GM21423 (cell line): ENCODE results near the gene MYL6B.
"Not testable (repeated sequence)": the region's sequence is repeated elsewhere in the genome, so short reads cannot be mapped to it uniquely, and the experiment has no call there.

Experiments used
- ATAC-seq: cut with Tn5 transposase; IDR thresholded peaks from one replicate; pipeline ENCODE4 v1.9.1; 2021; ENCODE audit warnings: mild to moderate bottlenecking, moderate library complexity; ENCODE audit not compliant: unreplicated experiment

The MYL6B gene

GRCh38 chr12:56163533-56164344 is 11.4 kb downstream of the MYL6B start:
- no peak for ATAC-seq

- ATAC-seq: no peak
Measured at GRCh38 chr12:56164345-56164729, 11.9 kb downstream of the MYL6B start.

GRCh38 chr12:56165369-56165768 is 13.0 kb downstream of the MYL6B start:
- ATAC-seq: no peak

GRCh38 chr12:56169229-56169759 is 16.9 kb downstream of the MYL6B start:
- ATAC-seq: no peak

DNA sequence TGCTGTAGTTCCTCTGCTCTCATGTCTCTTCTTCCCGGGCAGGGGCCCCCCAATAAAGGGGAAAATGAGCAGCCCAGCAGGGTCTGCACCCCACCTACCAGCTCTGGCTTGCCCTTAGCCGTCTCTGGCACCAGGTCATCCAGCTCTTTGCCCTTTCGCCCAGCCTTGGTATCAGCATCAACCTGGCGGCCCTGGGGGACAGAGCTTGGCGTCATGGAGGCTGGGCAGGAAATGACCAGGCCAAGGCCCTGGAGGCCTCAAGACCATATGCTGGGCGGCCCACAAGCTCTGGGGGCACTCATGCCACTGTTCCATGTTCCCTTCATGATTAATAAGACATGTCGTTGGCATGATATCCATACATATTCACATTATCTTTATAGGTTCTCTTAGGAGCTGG is 20.5 kb downstream of the MYL6B start:
- no peak for ATAC-seq

DNA sequence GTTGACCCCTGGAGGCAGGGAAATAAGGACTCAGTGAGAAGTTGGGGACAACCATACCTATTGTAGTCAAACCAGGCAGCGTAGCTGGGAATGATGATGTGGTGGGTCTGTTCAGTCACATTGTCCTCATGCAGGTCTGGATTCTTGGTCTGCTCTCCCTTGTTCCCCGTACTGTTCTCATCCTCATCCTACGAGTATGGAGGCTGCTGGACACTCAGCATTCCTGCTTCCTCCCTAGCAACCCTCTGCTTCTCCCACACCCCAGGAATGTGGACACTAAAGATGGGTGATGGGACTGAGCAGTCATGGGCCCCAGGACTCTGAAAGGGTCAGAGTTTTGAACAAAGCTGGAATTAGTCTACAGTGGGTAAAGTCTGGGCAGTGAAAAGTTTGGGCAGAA is 26.0 kb downstream of the MYL6B start:
- no peak for ATAC-seq

DNA sequence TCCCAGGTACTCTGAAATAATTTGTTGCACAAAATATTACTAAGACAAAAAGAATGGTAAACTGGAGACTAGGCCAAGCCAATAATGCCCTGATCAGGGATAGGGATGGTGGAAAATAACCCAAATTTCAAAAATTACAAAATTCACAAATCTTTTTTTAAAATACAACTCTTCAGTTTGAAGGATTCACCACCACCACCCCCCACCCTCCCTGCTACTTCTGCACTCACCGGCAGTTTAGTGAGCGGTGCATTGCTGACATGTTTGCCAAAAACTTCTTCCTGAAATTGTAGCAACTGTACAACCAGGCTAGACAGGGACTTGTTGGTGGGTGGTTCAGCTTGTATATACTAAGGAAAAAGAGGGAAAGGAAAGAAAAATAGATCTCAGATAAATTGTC is 34.6 kb downstream of the MYL6B start:
- ATAC-seq: no peak

GRCh38 chr12:56188131-56188777 is 35.9 kb downstream of the MYL6B start:
- ATAC-seq: no peak

GRCh38 chr12:56188778-56189098 is 36.4 kb downstream of the MYL6B start:
- no peak for ATAC-seq

DNA sequence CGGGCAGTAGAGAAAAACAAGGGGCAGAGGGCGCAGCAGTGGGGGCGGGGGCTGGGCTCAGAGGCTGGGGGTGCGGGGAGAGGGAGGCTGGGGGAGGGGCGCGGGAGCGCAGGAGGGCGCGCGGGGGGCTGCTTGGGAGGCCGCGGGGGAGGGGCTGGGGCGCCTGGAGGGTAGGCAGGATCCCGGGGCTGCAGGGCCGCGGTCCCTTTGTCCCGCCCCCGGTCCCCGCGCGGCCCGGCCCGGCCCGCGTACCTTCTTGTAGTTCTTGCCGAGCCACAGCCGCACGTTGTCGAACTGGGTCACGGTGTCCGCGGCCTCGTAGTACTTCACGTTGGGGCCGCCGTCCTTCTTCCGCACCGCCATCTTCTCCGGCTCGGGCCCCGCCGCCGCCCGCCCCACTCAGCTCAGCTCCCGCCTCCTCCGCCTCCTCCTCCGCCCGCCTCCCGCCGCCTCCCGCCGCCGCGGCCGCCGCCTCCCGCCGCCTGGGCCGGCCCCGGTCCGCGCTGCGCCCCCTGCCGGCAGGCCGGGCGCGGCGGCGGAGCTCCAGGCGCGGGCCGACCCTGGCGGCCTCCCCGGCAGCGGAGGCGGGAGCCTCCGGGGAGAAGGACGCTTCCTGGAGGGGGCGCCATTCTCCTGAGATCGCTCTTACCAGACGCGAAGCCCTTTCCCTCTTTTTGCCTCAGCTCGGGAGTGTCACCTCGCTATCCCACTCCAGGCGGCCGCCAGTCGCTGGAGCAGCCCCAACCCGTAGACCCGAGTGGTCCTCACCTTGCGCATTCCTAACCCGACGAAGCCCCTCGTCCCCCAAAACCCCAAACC is 36.9 kb downstream of the MYL6B start, which contains the start of gene SMARCC2:
SMARCC2 (minus strand) TSS at position 385 of the 819 bp plus-strand sequence; CDS start at position 363, 22 bp downstream.
- ATAC-seq: peak; percentile 72

GRCh38 chr12:56189918-56190694 is 37.7 kb downstream of the MYL6B start:
- peak; percentile 39 for ATAC-seq

GRCh38 chr12:56190695-56191155 is 38.3 kb downstream of the MYL6B start:
- ATAC-seq: no peak

DNA sequence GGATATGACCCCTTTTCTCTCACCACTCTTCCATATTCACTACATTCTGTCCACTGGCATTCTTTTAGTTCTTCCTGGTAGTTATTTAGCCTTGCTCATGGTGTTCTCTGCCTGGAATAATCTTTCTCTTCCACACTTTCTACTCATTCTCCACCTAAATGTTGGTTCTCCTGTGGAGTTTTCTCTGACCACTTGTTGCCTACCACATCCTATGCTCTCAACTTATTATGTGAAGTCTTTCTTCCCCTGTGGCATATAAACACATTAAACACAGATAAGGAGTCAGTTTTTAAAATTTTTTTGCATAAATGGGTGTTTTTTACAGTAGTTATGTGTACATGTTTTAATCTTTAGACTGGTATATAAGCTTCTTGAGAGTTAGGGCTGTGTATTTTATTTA is 40.2 kb downstream of the MYL6B start:
- no peak for ATAC-seq

- no peak for ATAC-seq
Measured at GRCh38 chr12:56193025-56193578, 40.7 kb downstream of the MYL6B start.

GRCh38 chr12:56196818-56197550 is 44.6 kb downstream of the MYL6B start:
- not testable (repeated sequence) for ATAC-seq

DNA sequence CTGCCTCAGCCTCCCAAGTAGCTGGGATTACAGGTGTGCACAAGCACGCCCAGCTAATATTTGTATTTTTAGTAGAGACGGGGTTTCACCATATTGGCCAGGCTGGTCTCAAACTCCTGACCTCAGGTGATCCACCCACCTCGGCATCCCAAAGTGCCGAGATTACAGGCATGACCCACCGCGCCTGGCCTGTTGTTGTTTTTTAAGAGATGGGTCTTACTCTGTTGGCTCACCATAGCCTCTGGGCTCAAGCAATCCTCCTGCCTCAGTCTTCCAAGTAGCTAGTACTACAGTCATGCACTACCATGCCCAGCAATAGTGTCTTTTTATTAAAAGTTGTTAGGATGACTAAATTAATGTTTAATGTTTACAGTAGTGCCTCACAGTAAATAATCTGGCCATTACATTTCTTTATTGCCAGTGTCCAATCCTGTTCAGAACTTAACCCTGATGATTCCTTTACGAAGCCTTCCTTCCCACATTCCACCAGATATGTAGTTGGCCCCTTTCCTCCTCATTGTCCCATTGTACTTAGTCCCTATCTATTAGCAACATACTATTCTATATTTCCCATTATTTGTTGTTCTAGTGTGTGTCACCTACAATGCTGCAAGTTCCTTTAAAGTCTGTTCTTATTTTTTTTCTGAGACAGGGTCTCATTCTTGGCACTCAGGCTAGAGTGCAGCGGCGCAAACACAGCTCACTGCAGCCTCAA is 45.7 kb downstream of the MYL6B start:
- ATAC-seq: no peak

GRCh38 chr12:56198836-56199235 is 46.4 kb downstream of the MYL6B start:
- ATAC-seq: no peak

DNA sequence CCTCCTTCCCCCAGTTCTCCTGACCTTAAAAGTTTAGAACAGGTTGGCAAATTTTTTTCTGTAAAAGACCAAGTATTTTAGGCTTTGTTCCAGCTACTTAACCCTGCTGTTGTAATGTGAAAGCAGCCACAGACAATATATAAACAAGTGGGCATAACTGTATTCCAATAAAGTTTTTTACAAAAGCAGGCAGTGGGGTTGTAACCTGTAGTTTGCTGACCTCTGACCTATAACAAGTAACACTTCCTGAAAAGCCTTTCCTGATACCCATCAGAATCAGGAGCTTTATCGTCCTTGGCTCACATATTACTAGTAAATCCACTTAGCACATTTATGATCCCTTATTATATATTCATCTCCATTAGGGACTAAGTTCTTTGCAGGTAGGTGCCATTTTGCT is 50.0 kb downstream of the MYL6B start:
- no peak for ATAC-seq

DNA sequence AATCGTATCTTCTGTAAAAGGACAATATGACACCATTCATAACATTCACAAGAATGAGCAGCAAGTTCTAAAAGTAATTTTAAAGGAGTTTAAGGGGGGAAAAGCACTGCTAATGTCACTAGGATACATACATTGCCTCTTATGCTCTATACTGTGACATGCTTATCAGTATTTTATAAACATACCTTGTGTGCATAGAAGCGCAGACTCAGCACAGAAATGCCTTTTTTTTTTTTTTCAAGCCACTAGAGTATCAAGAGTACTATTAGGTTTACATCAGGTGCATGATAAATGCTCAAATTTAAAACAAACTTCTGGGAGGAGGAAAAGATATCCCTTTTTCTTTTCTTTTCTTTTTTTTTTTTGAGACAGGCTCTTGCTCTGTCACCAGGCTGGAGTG is 50.5 kb downstream of the MYL6B start:
- no peak for ATAC-seq
